ENCODE data around the gene HOXB13. TPM values are rescaled to one million over a fixed set of nuclear protein-coding genes. Genes with fewer than 3 reads are reported as not detected.

The HOXB13 gene
- polyA plus RNA-seq, 1 of the 3 experiments (the other 2 are of a cell fraction): not detected

GRCh38 chr17:48767263-48767774 is 38.8 kb upstream of the HOXB13 start (continued):
- TF ChIP-seq ZBTB33 (IDR thresholded peaks at IDR 0.05; ENCODE audit: borderline replicate concordance, low read depth) (no peak), GABPA (IDR thresholded peaks at IDR 0.05; ENCODE audit: low read depth) (no peak)

- POLR2A ChIA-PET: no interaction called here
- no peaks in the 10 kb centered on the region for H3F3A ChIP-seq (replicated peaks; ENCODE audit: insufficient read depth)
- no peak overlapping the region for H3K4me2 ChIP-seq
- no peak overlapping the region for H2AFZ ChIP-seq (ENCODE audit: low read depth)
- TF ChIP-seq CHD2 (IDR thresholded peaks at IDR 0.05; ENCODE audit: low read length, partially characterized antibody) (no peak), TCF12 (IDR thresholded peaks at IDR 0.05) (no peak), USF2 (IDR thresholded peaks at IDR 0.05; ENCODE audit: borderline replicate concordance, low read depth, low read length) (no peak), RCOR1 (IDR thresholded peaks at IDR 0.05; ENCODE audit: low read length) (no peak)
- no peak for DNase-seq
- no peaks in the 10 kb centered on the region for H3K9me3 ChIP-seq
- no peak overlapping the region for H3K27ac ChIP-seq (ENCODE audit: low read depth in 2 of 2, low read length in 1 of 2)
- no peaks in the 10 kb centered on the region for H4K20me1 ChIP-seq (ENCODE audit: insufficient read depth)
- H3K27me3 ChIP-seq (ENCODE audit: insufficient read depth): peaks cover 98% of the 10 kb centered on the region
- 30% methylated on average over 6 of the region's 6 CpGs for WGBS (ENCODE audit: low lambda C conversion rate)
- no peaks in the 10 kb centered on the region for H3K9me2 ChIP-seq
- no peak overlapping the region for H3K9ac ChIP-seq
- H3K4me3 ChIP-seq (ENCODE audit: low read depth in 2 of 2, low read length in 1 of 2): no peak overlapping the region
- H3K79me2 ChIP-seq (ENCODE audit: insufficient read depth): no peaks in the 10 kb centered on the region
- no peaks in the 10 kb centered on the region for H3K36me3 ChIP-seq (replicated peaks in 1 of 2; ENCODE audit: control insufficient read depth in 1 of 2, insufficient read depth in 2 of 2, low read length in 1 of 2)
- CTCF ChIA-PET: interaction anchor here (1.0 to 2.3 kb wide), 4 partner anchors 90 to 427 kb away, joined by 3 to 8 read pairs (median 3); no protein-coding TSS in a partner anchor
- H3K4me1 ChIP-seq (ENCODE audit: control insufficient read depth in 1 of 2, insufficient read depth in 2 of 2, low read depth in 1 of 2, low read length in 1 of 2): no peaks in the 10 kb centered on the region
These were observed 32.6 kb upstream of the HOXB13 start for GRCh38 chr17:48761114-48761513.

- no peak for DNase-seq
- no peaks in the 10 kb centered on the region for H3K36me3 ChIP-seq (replicated peaks in 1 of 2; ENCODE audit: control insufficient read depth in 1 of 2, insufficient read depth in 2 of 2, low read length in 1 of 2)
- 10% methylated on average over 4 of the region's 4 CpGs for WGBS (ENCODE audit: low lambda C conversion rate)
- no peak overlapping the region for H3K4me2 ChIP-seq
- peaks cover 98% of the 10 kb centered on the region for H3K27me3 ChIP-seq (ENCODE audit: insufficient read depth)
- H2AFZ ChIP-seq (ENCODE audit: low read depth): no peak overlapping the region
- ChIA-PET POLR2A (no interaction called here), CTCF (interaction anchor here (0.8 to 2.3 kb wide), 3 partner anchors 89 to 272 kb away, joined by 3 to 8 read pairs (median 3); no protein-coding TSS in a partner anchor)
- H3K4me3 ChIP-seq (ENCODE audit: low read depth in 2 of 2, low read length in 1 of 2): no peak overlapping the region
- H4K20me1 ChIP-seq (ENCODE audit: insufficient read depth): no peaks in the 10 kb centered on the region
- H3K79me2 ChIP-seq (ENCODE audit: insufficient read depth): no peaks in the 10 kb centered on the region
- H3K9me2 ChIP-seq: no peaks in the 10 kb centered on the region
- H3K4me1 ChIP-seq (ENCODE audit: control insufficient read depth in 1 of 2, insufficient read depth in 2 of 2, low read depth in 1 of 2, low read length in 1 of 2): no peaks in the 10 kb centered on the region
- no peaks in the 10 kb centered on the region for H3F3A ChIP-seq (replicated peaks; ENCODE audit: insufficient read depth)
- H3K9me3 ChIP-seq: no peaks in the 10 kb centered on the region
- H3K27ac ChIP-seq (ENCODE audit: low read depth in 2 of 2, low read length in 1 of 2): no peak overlapping the region
- H3K9ac ChIP-seq: no peak overlapping the region
- TF ChIP-seq YY1 (IDR thresholded peaks at IDR 0.05; ENCODE audit: low read depth) (no peak), GABPA (IDR thresholded peaks at IDR 0.05; ENCODE audit: low read depth) (no peak), SIN3A (IDR thresholded peaks at IDR 0.05; ENCODE audit: borderline replicate concordance, low read depth, low read length) (no peak), USF1 (IDR thresholded peaks at IDR 0.05; ENCODE audit: borderline replicate concordance, low read depth) (no peak), REST (IDR thresholded peaks at IDR 0.05; ENCODE audit: low read depth, low read length) (no peak), FOSL2 (IDR thresholded peaks at IDR 0.05; ENCODE audit: borderline replicate concordance, low read depth) (no peak), NRF1 (IDR thresholded peaks at IDR 0.05; ENCODE audit: low read depth, low read length) (no peak), MAX (IDR thresholded peaks at IDR 0.05; ENCODE audit: low read depth) (no peak), TCF12 (IDR thresholded peaks at IDR 0.05) (no peak), POLR2AphosphoS5 (IDR thresholded peaks at IDR 0.05; ENCODE audit: low read depth, low read length) (no peak), MEF2A (IDR thresholded peaks at IDR 0.05; ENCODE audit: borderline replicate concordance, low read depth) (no peak), SMC3 (IDR thresholded peaks at IDR 0.05; ENCODE audit: low read depth, low read length) (no peak), EP300 (IDR thresholded peaks at IDR 0.05; ENCODE audit: borderline replicate concordance in 1 of 2, low read depth in 1 of 2, low read length in 1 of 2) (no peak), MXI1 (IDR thresholded peaks at IDR 0.05; ENCODE audit: low read depth, low read length) (no peak), FOXM1 (IDR thresholded peaks at IDR 0.05; ENCODE audit: low read depth) (no peak), JUND (IDR thresholded peaks at IDR 0.05) (no peak)
These were observed 31.9 kb upstream of the HOXB13 start for GRCh38 chr17:48760411-48760810.

All from SK-N-SH (cell line).